ENCODE data around the gene CUX1.

The CUX1 gene

DNA sequence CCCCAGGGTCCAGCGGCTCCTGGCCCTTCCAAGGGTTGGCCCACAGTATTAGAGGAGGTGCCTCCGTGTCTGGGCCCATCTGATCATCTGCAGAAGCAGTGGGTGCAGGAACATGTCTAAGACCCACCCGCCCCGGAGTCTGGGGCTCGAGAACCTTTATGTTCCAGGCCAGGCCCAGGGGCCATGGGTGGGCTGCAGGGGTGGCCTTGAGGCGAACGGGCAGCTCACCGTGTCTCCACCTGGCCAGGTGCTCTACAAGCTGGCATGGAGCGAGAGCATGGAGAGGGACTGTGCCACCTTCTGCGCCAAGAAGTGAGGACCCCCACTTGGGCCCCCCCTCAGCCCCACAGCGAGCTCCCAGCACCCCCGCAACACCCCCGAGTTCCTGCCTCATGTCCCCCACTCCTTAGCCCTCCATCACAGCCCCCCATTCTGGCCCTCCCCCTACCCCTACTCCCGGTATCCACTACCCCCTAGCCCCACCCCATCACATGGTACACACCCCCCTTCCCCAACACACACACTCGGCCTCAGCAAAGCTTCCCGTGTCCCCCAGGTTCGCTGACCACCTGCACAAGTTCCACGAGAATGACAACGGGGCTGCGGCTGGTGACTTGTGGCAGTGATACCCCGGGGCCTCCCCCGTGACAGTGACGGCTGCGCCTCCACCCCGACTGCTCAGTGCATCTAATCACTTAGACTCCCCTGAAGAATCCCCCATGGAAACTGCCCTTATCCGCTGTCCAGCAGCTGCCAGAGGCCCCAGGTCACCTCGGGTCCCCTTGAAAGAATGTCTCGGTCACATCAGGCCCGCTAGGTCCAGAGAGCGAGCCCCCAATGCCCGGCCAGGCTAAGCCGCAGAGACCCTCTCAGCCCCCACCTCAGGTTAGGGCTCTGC is 465.3 kb downstream of the CUX1 start:
- no peak for DNase-seq

DNA sequence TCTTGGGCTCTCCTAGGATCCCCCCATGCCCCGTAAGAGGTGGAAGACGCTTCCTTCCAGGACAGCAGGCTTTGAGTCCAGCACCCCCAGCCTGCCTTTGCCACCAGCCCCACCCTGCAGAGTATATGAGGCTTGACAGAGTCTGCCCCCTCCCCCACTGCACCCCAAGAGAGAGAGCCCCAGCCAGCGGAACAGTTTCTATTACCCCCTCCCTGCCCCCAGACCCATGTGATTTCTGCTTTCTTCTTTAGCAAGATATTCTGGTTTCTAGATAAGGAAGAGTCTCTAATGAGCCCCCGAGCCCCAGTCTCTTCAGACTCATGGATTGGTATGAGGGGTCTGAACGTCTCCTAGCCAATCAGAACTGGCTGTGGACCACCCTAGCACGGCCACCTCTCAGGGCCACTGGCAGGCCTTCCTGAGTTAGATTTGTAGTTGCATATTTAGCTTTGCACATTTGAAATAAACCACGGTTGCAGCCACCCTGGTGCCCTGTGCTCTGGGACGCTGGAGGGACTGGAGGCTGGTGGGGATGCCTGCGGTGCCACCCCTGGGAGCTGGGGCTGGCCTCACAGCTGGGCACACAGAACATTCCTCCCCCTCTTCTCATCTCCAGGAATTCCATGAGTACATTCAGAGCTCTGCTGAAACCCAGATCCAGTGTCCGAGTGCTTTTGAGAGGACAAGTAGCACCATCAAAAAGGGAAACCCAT is 466.2 kb downstream of the CUX1 start:
- DNase-seq, result no peak

DNA sequence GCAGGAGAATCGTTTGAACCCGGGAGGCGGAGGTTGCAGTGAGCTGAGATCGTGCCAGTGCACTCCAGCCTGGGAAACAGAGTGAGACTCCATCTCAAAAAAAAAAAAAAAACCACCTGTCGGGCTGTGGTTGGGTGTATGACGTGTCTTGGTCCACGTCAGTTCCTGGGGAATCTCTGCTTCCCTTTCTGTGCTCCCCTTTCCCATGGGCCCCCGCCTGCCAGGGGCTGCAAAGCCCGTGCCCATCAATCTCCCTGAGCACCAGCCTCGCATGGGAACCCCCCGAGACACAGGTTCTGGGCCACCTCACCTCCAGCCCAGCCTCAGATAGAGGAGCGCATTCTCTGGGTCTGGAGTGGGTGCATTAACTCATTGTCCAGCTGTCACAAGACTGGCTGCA is 467.0 kb downstream of the CUX1 start:
- peak; percentile 53 for DNase-seq

DNA sequence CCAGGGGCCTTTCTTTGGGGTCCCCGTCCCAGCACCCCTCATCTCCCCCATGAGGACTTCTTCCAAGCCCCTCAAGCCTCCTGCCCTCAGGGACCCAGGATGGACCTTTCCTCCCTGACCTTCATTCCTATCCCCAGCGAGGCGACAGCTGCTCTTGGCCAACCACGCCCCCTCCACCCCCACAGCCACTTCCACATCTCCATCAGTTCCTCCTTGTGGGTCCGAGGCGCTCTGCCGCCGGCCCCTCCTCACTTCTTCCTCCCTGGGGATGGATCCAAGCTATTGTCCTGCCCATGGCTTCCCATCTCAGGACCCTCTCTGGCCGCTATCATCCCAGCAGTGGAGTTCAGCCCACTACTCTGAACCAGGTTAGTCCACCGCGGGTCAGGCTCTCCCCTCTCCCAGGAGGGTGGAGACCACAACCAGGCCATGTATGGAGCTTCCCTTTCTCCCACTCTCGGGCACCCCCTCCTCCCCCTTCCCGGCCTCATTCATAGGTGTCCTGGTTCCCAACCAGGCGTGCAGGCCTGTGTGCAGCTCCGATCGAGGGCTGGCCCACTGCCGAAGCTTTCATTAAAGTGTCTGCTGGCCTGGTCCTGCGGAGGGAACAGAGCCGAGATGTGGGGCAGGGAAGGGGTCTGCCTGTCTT is 467.6 kb downstream of the CUX1 start:
- no peak for DNase-seq

DNA sequence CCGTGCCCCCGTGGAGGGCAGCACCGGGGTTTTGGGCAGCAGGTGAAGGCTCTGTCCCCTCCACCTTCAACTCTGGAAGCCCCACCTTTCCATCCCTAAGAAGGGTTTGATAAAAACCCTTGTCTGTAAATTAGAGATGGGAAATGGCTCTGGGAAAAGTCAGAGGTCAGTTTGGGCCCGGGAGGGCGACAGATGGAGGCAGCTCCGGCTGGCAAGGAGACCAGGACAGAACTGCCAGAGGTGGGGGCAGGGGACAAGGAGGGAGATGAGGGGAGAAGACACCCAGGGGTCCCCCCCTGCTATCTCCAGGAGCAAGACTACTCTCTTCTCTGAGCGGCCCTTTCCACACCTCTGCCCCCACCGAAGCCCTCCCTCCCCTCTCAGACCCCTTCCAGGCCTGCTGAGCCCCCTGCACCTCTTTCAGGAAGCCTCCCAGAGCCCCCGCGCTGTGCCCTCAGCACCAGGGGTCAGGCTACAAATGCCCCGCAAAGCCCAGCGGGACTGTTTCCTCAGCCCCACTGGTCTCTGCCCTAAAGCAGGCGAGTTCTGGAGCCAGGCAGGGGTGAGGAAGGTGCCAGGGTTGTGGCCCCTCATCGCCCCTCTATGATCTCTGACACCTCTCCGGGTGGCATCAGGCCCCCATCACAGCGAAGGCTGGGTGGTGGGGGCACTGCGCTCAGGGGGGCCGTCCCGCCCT is 468.3 kb downstream of the CUX1 start:
- DNase-seq, result no peak

DNA sequence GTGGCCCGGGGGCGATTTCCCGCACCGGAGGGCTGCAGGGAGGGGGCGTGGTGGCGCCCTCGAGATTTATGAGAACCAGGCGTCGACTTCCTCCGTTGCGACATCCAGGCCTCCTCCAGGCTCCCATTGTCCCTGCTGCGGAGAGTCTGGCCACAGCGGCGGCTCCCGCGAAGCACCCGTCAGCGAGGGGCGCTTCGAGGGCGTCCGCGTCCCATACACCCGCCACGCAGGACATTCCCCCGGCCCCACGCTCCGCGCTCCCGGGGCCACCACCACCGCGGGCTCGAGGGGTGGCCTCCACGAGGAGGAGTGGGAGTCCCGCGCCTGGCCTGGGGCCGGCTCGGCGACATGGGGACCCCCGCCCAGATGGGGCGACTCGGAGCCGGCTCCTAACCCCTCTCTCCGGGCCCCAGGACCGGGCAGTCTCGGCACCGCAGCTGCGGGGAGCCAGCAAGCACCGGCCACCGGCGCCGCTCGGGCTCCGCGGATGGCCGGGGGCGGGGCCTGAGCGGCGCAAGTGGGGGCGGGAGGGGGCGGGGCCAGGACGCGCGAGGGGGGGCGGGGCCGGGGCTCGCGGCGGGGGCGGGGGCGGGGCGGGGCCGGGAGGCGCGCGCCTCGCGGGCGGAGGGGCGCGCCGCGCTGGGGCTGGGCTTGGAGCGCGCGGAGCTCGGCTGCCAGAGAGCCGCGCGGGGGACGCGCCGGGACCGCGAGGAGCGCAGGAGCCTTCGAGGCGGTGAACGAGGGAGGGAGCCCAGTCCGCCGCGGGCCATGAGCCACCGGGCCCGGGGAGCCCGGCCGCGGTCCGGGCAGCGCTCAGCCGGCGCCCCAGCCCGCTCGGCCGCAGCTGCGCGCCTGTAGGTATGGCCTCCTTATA is 469.0 kb downstream of the CUX1 start, which contains the start of gene SH2B2:
SH2B2 (plus strand) TSS at position 632 of the 874 bp plus-strand sequence. CDS start 13,683 bp downstream, outside the sequence.
- DNase-seq, result peak; percentile 62

DNA sequence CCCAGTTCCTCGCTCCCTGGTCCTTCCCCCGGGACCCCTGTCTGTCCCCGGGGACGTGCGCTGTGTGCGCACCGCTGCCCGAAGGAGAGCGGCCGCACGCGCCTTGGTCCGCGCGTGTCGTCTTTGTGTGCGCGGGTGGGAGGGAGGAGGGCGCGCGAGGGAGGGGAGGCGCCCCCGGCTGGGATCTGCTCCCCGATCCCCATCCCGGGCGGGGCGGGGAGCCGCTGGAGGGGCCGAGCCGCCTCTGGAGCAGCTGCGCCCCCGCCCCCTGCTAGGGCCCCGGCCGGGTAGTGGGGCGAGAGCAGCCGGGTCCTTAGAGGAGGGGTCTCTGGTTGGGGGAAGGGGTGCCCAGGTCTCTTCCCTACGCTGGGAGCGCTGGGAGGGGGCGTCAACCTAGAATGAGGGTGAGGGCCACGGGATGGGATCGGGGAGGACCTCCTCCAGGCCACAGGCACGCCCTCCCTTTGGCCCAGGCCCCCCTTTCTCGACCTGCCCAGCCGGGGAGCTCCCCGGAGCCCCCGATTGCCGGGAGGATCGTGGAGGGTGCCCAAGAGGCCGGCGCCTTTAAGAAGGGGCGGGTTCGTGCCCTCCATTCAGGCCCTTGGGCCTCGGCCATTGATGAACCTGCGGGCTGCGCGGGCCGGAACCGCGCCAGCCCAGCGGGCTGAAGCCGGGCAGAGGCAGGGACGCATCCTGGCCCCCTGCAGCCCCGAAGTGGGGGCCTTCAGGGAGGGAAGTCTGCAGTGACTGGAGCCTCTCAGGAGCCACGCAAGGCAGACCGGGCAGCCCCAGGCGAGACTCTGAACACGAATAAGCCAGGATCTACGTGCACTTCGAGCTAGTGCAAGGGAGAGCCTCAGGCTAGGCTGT is 469.9 kb downstream of the CUX1 start:
- DNase-seq, result no peak

DNA sequence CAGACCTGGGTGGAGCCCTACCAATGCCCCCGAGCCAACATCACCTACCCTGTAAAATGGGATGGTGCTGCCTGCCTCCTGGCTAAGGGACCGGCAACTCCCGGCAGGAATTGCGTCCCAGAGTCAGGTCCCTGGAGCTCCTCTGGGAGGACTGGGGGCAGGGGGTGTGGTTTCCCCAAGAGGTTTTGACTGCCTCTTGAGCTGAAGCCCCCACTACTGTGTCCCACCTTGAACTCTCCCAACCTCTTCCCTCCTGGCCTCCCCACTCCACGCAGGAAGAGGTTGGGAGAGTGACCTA is 470.5 kb downstream of the CUX1 start:
- no peak for DNase-seq

DNA sequence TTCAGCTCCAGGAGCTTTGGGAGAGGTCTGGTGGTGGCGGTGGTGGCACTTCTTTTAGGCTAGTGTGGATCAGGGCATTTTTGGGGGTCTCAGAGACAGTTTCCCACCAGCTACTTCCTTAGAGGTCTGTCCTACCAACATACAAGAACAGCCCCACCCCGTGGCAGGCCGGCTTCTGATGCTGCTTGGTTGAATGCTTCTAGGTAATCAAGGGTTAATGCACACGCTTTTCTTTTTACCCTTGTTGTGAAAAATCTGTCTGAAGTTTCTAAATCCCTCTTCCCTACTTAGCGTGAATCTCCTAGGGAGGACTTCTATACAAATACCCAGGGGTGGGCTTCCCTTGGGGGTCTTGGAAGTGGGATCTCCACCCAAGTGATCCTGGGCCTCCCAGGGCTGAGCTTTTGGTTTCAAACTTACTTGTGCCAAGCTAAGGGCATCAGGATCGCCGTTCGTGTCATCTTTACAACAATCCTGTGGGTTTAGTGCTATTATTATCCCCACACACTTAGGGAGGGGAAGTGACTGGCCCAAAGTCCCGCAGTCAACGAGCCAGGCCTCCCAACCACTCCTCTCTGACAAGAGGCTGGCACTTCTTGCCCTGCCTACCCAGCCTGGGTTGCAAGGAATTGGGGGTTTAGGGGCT is 471.0 kb downstream of the CUX1 start:
- no peak for DNase-seq

DNA sequence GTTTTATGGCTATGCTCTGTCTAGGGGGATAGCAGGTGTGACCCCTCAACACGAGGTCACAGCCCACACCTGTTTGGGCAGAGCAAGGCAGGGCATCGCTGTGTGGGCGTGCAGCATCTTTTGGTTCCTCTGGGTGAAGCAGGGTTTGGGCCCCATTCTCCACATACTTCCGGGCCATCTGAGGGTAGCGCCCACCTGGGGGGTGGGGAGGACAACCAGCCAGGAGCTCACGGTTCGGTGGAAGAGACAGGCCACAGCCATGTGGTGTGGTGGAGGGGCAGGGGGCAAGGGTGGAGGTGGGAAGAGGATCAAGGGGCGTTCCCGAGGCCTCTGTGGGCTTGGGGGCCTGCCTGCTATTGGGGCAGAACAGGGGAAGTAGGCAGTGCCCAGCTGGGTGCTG is 471.6 kb downstream of the CUX1 start:
- DNase-seq, result no peak

DNA sequence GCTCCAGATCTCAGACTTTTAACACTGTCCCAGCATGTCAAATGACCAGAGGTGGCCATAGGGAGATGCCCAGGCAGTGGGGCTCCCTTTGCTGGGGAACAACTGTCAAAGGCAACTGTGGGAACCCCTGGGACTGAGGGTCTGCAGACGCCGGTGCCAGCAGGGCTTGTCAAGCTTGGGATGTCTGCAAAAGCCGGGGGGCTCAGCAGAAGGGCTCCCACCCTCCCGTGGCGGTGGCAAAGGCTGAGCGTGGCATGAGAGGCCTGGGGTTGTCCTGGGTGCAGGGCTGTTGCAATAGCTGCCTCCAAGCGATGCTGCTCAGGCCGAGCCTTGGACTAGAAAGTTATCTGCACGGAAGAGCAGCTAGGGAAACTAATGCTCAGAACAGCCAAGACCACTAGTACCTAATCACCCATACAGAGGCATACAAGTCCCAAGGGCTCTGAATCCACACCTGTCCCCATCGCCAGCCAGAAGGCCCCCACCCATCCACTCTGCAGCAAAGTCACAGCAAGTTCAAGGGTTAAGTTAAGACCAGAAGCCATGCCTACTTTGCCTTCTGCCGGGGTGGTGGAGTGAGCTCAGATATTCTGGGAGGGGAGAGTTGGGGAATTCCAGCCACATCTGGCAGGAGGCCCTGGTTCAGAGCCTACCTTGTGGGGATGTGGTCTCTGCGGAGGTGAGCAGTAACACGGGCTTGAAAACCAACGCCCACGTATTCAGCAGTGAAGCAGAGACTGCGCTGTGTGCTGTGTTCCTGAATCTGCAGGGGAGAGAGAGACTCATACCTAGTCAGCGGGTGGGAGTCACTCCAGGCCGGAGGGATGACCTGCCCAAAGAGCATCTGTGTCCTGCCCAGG is 473.9 kb downstream of the CUX1 start:
- no peak for DNase-seq

DNA sequence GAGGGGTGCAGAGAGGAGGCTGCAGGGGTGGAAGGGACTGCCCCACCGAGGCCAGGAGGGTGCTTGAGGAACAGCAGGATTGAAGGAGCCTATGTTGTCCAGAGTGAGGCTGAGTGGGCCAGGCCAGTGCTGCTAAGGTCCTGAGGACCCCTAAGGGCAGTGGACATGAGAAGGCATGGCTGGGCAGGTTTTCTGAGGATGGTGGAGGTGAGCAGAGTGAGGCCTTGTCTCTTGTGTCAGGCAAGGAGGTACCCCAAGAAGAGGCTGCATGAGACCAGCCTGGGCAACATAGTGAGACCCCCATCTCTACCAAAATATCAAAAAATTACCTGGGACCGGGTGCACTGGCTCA is 474.5 kb downstream of the CUX1 start:
- DNase-seq, result no peak

DNA sequence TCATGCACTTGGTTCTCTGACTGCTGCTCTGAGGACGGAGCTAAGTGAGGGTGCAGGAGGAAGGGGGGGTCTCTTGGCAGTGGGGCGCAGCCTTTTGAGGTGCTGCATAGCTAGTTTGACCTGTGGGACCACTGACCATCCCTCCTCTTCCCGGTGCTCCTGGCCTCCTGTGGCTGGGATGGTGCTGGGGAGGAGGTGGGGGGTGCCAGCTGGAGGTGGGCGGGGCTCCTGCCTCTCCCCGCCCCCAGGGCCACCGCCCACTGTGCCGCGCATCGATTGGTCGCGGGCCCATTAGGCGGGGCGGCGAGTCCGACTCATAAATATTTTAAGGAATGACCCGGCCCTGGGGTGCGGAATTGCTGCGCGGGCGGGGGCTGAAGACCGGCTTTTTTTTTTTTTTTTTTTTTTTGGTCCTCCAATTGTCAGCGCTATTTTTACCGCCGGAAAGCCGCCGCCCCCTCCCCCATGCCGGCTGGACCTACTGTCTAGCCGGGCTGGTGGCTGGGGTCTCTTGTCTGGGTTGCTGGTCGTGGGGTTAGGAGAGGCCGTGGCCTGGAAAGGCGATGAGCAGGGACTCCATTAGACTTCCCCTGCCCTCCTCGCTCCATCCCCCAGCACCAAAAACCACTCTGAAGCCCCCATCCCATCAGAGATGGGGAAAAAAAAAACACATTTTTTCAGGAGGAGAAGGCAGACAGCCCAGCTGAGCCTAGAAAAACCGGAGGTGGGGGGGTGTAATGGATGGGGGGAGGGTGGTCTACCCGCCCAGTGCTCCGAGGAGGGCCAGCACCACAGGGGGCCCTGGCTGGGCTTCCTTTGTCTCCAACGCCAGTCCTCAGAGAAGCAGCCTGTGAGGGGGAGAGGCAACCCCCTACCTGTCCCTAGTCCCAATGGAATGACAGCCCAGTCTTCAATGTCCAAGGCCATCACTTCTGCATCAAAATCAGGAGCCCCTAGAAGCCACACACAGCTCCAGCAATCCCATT is 475.7 kb downstream of the CUX1 start:
- no peak for DNase-seq

DNA sequence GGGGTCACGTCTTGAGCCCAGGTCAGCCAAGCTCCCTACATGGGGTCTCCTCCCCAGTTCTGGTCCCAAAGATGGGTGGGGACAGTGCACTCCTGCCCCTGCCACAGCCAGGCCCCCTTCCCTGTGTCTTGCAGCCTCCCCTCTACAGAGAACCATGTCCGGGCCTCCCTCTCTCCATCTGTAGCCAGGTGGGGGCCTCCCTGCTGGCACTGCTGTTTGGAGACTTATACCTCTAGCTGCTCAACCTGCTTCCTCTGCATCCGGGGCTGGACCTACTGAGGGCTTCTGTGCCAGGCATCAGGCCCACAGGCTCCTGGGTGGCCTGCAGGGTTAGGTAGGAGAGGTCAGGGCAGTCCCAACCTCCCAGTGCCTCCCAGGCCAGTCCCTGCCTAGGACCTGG is 477.2 kb downstream of the CUX1 start:
- DNase-seq, result no peak

DNA sequence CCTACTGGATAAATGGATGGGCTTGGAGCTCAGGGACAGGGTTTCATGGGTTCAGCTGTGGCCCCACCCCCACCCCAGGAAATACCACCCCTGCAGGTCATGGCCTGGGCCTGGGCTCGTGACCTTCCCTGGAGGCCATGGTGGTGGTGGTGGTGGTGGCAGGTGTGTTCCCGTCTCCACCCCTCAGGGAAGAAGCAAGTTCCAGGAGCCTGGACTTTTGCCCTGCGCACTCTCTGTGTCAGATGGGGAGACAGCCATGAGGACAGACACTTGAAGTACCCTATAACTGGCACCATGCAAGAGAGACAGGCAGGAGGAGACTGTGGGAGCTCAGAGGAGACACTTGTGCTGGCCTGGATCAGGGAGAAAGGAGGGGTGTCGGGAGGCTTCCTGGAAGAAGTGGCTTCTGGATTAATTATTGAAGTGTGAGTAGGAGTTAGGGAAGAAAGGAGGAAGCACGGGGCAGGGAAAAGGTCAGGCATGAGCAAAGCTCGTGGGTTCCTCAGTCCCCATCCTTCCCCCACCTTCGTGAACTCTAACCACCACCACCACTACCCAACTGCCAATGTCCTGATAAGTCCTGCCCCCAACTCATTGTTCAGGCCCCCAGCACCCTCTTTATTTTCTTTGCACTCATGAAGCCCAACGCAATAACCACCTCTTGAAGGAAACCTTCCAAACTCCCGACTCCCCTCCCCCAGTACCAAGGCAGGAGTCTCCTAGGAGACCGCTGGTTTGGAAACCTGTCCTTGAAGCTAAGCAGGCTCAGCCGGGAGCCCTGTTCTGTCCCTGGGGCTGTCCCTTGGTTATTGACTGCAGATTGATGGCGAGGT is 478.1 kb downstream of the CUX1 start:
- DNase-seq, result no peak

DNA sequence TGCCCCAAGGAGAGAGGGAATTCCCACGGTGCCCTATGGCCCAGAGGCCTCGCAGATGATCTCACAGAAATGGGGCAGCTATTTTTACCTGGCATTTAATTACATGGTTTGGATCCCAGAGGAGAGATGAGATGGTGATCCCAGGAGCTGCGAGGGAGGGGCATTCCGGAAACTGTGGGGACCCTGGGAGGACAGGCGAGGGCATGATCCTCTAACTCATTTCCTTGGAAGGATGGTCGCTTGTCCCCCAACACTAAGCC is 478.7 kb downstream of the CUX1 start:
- no peak for DNase-seq

DNA sequence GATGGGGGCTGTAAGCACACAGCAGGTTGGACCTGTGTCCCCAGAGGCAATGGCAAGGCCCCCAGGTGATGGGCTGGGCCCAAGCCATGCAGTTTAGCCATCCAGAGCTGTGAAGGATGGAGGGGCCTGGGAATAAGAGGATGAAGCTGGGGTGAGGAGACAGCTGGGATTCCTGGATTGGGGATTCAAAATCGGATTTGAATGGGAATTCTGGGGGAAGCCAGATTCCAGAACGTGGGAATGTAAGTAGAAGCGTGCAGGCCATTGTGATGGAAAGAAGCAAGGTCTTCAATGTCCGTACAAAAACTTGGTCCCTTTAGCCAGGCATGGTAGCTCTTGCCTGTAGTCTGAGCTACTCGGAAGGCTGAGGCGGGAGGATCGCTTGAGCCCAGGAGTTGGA is 479.1 kb downstream of the CUX1 start:
- DNase-seq, result no peak
